SW480 (cell line): ENCODE results near the gene CDSN.
A peak's percentile ranks its signal among the peaks of the same experiment; 100 is the strongest.

Experiments used
- DNase-seq: peaks from one replicate; pipeline ENCODE4 v3.0.0-alpha.2; 2016; ENCODE audit warnings: low spot score

CDSN gene

DNA sequence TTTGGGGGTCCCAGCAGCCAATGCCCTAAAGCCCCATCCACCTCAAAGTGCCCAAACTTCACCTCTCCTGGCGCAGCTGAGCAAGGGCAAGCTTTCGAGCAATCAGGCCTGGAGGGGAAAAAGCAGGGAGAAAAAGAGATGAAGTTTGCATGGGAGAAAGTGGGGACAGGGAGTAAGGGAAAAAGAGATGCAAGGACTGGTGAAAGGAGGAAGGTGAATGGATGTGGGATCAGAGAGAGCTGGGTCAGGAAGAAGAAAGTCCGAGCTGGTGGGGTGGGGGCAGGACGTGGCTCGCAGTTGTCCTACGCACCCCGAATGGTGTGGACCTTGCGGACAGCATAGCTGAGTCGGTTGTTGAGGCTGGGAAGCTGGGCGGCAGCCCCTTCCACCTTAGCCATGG is 25.1 kb upstream of the CDSN start:
- no peak for DNase-seq

DNA sequence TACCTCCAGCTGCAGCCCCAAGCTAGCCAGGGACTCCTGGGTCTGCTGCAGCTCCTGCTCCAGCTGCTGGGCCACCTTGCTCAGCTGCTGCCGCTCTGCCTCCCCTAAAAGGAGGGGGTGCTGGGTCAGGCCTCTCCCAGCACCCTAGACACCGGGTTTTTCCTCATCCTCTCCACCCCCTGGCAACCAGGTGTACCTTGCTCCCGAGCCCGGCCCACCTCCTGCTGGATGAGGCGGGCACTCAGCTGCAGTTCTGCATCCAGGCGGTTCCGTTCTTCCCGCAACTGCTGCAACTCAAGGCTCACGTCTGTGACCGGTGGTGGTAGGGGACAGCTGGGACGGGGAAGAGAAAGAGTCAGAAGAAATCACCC is 24.7 kb upstream of the CDSN start:
- DNase-seq = no peak

DNA sequence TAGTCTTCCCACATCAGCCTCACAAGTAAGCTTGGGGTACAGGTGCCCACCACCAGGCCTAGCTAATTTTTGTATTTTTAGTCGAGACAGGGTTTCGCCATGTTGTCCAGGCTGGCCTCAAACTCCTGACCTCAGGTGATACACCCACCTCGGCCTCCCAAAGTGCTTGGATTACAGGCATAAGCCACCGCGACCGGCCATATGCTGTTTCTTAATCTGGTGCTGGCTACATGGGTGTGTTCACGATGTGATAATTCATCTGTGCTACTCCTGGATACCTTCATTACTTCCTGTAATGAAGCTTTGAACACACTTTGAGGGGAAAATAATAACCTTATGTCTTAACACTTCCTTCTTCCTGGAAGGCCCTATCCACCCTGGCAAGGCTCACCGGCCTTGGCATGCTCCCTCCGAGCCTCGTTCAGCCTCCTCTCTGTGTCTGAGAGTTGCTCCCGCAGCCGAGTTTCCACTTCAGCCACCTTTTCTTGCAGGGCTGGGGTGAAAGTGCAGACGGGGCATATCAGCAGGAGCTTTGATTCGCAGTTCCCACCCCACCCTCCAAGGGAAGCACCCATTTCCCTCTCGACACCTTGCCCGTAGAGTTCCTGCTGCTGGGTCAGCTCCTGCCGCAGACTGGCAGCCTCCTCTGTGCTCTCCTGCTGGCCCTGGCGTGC is 24.2 kb upstream of the CDSN start:
- no peak for DNase-seq

DNA sequence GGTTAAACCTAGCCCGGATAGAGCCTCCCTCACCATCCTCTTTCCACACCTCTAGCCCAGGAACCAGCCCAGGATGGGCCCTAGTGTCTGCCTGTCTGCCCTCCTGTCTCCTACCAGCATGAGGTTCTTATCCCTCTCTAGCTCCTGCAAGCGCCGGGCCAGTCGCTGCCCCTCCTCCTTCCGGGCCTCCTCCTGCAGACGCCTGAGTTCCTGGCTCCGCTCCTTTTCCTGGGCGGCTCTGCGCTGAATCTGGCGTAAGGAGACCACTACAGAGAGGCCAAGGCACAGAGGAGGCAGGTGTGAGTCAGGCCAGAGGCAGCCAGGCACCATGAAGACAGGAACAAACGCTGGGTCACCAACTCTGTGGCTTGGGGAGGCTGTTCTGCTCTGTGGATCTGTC is 22.9 kb upstream of the CDSN start:
- no peak for DNase-seq

DNA sequence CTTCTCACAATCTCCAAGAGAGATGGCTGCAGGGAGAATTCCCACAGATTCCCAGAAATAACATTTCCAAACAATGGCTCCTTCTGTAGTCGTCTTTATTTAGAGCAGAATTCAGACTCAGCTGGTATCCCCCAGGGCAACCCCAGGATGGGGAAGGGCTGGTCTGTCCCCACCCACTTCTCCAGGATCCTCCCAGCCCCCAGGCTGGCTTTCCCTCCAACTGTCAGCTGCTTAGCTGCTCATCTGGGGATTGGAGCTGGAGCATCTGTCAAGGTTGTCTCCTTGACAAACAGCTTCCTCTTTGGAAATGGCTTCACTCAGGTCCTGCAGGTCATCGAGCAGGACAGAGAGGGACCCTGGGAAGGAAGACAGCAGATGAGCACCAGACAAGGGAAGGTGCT is 22.1 kb upstream of the CDSN start:
- no peak for DNase-seq

DNA sequence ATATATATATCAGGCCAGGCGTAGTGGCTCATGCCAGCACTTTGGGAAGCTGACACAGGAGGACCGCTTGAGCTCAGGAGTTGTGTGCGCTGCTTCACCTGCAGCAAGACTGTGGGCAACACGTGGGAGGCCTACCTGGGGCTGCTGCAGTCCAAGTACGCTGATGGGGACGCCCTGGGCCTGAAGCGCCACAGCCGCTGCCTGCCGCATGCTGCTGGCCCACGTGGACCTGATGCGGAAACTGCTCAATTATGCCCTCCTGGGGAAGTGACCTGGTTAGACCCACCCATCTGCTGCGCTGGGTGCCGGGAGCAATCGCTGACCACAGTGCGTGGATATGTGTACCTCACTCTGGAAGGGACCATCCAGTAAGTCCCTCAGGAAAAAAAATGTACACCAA is 20.4 kb upstream of the CDSN start:
- no peak for DNase-seq

DNA sequence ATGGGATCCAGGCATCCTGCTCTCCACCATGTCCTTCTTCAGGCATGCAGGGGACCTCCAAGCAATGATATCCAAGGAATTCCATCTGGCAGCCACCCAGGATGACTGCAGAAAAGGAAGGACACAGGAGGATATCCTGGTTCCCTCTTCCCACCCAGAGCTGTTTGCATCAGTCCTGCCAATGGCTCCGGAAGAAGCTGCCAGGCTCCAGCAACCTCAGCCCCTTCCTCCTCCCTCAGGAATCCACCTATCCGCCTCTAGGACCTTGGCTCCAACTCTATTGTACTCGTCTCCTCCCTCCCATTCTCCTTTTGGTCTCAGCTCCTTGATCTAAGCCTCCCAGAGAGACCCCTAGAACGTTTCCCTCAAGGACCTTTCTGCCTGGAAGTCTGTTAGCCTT is 19.4 kb upstream of the CDSN start:
- DNase-seq = no peak

DNA sequence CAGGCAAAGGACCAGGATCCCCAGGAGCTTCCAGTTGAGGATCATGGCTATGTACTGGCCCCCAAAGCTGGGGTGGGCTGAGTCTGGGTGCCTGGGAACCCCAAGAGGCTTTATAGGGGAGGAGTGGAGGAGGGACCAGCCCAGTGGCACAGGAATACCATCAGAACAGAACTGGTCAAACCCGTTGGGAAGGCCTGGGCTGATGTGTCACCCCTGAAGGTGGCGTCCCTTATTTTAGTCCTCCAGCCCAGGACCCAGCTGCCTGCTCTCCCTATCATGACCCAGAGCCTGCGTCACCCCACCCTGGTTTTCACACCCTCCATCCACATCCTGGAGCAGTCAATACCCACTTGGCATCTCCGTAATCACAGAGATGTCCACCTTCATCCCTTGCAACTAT is 18.7 kb upstream of the CDSN start, which contains the start of gene PSORS1C2:
TSS of gene PSORS1C2 (minus strand) at position 85 of the 400 bp plus-strand sequence. CDS start at position 45, 40 bp downstream.
- no peak for DNase-seq

DNA sequence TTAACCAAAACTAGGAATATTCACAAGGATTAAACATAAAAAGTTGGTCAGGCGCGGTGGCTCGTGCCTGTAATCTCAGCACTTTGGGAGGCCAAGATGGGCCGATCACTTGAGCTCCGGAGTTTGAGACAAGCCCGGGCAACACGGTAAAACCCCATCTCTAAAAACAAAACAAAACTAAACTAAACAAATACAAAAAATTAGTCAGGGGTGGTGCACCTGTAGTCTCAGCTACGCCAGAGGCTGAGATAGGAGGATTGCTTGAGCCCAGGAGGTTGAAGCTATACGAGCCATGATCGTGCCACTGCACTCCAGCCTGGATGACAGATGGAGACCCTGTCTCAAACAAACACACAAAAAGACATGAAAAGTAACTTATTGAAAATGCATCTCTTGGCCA is 15.5 kb upstream of the CDSN start:
- DNase-seq = no peak

DNA sequence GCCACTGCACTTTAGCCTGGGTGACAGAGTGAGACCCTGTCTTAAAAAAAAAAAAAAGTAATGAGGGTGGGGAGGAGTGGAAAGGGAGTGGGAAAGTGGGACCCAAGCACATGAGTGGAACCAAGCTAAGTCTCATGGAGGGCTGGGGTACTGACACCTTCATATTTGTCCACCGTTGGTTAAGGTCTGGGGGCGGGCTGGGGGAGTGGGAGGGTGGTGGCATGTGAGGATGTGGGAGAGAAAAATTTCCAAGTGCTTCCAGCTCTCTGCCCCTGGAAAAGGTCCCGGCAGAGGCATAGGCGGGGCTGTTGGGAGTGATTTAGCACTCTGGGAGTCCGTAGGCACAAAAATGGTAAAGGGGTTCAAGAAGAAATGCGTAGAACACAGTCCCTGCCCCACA is 12.6 kb upstream of the CDSN start:
- no peak for DNase-seq

DNA sequence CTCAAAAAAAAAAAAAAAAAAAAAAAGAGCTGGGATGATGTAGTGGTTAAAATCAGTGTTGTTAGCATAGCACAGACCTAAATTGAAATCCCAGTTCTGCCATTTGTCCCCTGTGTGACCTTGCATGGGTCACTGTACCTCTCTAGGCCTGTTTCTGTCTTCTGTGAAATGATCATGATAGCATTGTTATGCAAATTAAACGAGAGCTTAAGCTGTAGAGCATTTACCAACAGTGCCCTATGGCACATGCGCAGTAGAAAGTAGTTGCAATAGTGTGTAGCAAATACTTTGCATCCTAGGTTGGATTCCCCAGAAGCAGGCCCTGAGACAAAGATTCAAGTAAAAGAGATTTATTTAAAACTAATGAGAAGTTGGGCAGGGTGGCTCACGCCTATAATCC is 11.3 kb upstream of the CDSN start:
- no peak for DNase-seq

DNA sequence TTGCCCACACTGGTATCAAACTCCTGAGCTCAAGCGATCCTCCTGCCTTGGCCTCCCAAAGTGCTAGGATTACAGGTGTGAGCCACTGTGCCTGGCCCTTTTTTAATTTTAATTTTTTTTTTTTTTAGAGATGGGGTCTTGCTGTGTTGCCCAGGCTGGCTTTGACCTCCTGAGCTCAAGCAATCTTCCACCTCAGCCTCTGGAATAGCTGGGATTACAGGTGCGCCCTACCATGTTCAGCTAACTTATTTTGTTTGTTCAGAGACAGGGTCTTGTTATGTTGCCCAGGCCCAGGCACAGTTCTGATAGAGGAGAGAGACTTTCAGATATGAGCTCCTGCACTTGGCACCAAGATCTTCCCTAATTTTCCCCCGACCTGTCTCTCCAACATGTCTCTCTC is 10.5 kb upstream of the CDSN start:
- DNase-seq = no peak

DNA sequence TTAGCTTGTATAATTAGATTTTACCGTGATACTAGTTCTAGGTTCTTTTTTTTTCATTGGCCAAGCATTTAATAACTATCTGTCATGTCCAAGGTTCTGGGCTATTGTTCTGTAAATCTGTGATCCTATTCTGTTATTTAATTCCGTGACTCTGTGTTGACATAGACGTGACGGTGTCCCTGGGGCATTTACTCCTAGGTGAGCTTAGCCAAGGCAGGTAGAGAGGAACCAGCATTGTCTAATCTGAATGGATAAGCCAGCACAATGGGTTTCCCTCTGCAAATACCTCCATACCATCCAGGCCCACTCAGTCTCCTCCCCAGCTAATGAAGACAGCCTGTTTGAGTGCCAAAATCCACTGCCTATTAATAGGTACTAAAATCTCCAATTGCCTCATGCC is 8.9 kb upstream of the CDSN start:
- DNase-seq = no peak

DNA sequence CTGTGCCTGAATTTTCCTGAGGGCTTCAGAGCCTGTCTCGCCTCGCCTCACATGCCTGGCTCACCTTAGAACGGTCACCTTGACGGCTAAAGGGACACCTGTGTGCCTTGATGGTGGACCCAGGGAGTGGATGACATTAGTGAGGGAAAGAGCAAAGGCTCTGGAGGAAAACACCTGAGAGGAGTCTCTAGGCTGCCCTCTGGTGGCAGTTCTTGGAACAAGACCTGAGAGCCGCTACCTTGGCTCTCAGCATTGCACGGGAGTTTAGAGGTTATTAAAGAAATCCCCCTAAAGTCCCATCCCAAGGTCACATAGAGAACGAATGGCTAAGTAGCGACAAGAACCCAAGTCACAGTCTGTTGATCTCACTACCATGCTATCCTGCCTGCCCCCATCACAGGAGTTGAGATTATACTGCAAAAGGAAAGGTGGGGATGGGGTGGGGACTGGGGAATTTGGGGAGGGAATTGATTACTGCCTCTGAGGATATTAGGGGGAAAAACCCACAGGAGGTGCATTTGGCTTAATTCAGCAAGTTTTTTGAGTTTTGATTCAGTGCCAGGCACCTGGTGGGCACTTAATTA is 7.9 kb upstream of the CDSN start:
- peak; percentile 48 for DNase-seq

DNA sequence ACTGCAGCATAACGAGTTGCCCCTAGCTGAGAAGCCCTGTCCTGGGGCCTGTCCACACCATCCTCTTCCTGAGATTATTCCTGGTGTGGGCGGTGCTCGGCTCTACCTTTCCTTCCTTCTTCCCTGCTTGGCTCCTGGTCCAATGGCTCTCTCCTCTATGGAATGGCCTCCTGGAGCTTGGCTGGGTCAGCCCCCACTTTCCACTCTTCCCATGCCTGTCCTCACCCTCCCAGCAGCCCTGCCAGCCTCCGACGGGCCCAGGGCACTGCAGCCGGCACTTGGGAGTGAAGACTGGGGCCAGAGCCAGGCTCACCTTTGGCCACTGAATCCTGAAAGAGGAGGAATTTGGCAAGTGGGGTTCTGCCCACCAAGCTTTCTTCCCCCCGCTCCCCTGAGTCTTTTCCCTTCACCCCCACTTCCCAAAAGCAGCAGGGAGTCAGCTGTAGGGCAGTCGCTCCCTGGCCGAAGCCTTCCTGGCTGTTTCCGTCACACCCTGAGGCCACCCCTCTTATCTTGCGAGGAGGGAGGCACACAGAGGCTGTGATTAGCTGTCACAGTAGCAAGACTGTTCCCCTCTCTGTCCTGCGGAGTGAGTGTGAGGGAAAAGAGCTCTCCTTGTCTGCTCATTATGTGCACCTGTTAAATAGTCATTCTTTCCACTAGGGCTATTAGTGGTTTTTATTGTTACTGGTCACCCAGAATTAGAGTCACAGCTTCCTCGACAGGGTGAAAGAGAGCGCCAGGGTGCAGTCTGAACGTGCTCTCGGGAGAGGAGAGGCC is 6.3 kb upstream of the CDSN start:
- DNase-seq = peak; percentile 43

DNA sequence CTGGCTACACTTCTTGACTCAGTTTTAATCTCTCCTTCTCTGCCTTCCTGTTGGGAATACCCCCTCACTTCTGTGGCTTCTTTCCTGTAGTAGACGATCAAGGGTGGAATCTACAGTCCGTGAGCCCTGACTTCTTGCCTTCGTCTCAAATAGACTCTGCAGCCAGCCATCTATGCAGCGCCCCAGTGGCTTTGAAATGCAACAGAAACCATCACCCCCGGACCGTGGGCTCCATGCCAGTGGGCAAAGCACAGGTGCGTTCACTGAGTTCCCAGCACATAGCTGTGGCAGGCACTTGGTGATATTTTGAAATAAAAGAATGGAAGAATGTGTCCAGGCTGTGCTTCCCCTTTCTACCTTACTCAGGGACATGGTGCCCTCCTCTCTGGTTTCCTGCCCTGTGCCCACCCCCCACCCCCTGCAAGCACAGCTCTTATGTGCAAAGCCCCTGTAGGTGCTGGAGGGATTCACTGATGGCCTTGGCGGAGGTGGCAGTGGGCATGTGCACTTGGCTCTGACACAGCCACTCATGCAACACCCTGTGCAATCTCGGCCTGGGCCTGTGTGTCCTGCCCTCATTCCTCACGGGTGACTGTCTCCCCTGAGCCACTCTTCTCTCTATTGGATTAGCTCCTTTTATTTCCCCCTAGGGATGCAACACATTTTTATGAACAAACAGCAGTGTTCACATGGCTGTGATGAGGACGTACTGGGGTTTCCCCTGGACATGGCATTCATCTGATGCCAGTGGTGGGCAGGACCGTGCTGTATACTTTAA is 5.5 kb upstream of the CDSN start:
- peak; percentile 35 for DNase-seq

DNA sequence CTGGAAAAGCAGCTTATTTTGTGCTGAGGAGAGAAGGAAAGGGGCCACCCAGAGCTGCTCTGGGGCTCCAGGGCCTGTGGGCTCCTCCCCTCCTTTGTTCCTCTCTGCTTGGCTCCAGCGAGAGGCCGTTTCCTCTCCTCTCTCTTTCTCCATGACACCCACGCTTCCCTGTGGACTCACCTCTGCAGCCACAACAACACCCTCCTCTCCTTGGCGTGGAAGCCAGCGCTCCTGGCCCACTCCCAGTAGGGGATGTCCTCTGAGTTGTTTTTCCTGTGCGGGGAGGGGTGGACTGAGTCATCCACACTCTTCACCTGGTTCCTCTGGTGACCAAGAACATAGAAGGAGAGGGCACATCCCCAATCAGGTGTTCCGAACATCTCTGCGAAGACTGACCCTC is 4.9 kb upstream of the CDSN start:
- DNase-seq = peak; percentile 58

DNA sequence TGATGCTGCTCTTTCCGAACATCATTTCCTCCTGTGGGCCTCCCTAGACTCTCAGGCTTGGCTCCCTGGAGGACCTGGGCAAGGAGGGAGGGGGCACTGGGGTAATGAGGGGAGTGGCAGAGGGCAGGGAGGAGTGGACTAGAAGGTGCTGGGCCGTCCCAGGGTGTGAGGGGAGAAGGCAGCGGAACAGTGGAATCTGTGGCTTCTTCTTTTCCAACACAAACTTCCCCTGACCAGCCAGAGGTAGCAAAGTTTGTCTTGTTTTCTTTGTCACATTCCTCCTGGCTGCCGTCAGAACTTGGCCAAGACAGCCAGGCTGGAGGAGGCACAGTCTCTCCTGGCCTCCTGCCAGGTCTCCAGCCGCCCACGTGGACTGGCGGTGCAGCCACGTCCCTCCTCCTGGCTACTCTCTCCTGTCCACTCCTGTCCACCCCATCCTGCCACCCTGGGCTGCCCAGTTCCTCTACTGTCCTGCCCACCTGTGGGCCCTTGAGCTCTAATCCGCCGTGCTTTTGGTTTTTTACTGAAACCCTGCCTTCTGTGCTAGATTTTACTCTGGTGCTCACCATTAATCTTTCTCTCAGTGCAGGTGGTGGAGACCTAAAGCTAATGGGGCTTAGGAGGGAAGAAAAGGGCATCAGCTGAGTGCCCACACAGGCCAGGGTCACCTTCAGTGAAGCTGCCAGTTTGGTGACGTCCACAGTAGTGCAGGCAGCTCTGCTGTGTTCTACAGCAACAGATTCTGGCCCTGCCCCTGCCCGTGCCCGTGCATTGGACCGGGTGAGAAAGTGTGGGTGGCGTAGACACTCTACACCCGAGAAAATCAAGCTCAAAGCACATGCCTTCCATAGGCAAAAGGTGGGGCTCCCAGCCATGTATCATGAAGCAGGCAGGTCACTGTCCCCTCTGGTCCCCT is 2.8 kb upstream of the CDSN start:
- DNase-seq = peak; percentile 29

DNA sequence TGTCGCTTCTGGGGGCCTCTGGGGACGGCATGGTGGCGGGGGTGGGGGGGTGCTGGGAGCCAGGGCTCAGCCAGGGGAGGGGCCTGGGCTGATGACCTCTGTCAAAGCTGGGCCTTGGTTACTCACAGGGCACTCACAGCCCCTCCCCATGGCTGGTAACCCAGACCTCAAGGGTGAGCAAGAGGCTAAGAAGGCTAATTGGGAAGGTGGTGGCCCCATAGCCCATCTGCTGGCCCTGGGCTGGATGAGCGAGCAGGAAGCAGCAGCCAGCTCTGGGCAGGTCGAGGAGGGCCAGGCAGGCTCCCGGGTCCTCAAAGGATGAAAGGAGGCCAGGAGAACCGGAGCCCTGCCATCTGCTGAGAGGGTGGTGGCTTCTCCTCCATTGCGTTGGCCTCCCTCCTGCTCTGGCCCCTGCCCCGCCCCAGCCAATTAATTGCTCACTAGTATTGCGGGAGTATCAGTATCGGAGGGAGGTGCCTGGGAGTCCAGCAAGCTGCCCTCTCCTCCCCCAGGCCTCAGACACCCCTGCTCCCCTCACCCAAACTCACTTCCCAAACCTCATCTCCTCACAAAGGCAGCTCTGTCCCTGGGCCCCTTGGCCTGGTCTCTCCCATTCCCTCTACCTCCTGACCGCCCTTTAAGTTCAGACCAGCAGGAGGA is 1.0 kb upstream of the CDSN start:
- no peak for DNase-seq

DNA sequence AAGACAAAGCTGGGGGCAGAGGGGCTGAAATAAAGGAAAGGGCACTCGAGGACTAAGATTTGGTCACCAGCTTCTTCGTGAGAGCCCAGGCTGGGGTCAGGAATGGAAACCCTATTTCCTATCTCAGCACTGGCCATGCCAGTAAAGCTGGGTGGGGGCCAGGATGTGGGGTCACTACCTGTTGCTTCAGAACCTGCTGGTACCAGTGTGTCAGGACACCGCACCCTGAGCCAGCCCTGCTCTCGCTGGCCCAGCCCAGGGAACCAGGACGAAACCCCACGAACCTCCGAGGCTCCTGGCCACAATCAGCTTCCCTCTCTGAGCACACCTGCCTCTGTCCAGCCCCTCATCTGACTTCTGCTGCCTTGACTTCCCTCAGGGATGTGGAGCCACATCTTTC is 2.1 kb downstream of the CDSN start:
- DNase-seq = no peak
